ENCODE data around the gene TRPC6.

The TRPC6 gene

GRCh38 chr11:101583251-101584128, at the start of gene TRPC6:
TSS of gene TRPC6 (minus strand) at chr11:101584007. CDS start at chr11:101583503, 504 bp downstream.
- DNase-seq (ENCODE audit: low spot score) = no peak
- TF ChIP-seq CTCF (IDR thresholded peaks at IDR 0.05; ENCODE audit: extremely low read depth, missing control alignments) = no peak

- no peak for DNase-seq (ENCODE audit: low spot score)
- no peak for TF ChIP-seq CTCF (IDR thresholded peaks at IDR 0.05; ENCODE audit: extremely low read depth, missing control alignments)
These were observed 36.2 kb upstream of the TRPC6 start for GRCh38 chr11:101620026-101620425.

GRCh38 chr11:101618709-101619108, 34.9 kb upstream of the TRPC6 start:
- no peak for DNase-seq (ENCODE audit: low spot score)
- no peak for TF ChIP-seq CTCF (IDR thresholded peaks at IDR 0.05; ENCODE audit: extremely low read depth, missing control alignments)

GRCh38 chr11:101617735-101618332, 34.0 kb upstream of the TRPC6 start:
- DNase-seq (ENCODE audit: low spot score) = no peak
- TF ChIP-seq CTCF (IDR thresholded peaks at IDR 0.05; ENCODE audit: extremely low read depth, missing control alignments) = no peak

GRCh38 chr11:101612481-101612880, 28.7 kb upstream of the TRPC6 start:
- no peak for DNase-seq (ENCODE audit: low spot score)
- no peak for TF ChIP-seq CTCF (IDR thresholded peaks at IDR 0.05; ENCODE audit: extremely low read depth, missing control alignments)

GRCh38 chr11:101600924-101601323, 17.1 kb upstream of the TRPC6 start:
- no peak for TF ChIP-seq CTCF (IDR thresholded peaks at IDR 0.05; ENCODE audit: extremely low read depth, missing control alignments)
- DNase-seq (ENCODE audit: low spot score) = no peak

GRCh38 chr11:101586965-101587364, 3.2 kb upstream of the TRPC6 start:
- no peak for DNase-seq (ENCODE audit: low spot score)

More at GRCh38 chr11:101586965-101587364, 3.2 kb upstream of the TRPC6 start:
- no peak for TF ChIP-seq CTCF (IDR thresholded peaks at IDR 0.05; ENCODE audit: extremely low read depth, missing control alignments)

All from GM20000 (cell line).